Measurements from ENCODE around the gene TPSG1.

GRCh38 chr16:1184156-1184868 is 40.8 kb downstream of the TPSG1 start:
- TF ChIP-seq CTCF (IDR thresholded peaks at IDR 0.05 in 2 of 3, conservative IDR thresholded peaks at IDR 0.05 in 1 of 3; ENCODE audit: control insufficient read depth in 2 of 3, extremely low read depth in 1 of 3, insufficient read depth in 1 of 3, low read depth in 3 of 3, low read length in 3 of 3) (no peak), BHLHE40 (IDR thresholded peaks at IDR 0.05; ENCODE audit: borderline replicate concordance in 1 of 2, low read depth in 2 of 2, low read length in 1 of 2) (no peak)

All from GM12878 (cell line).